HG03108 (cell line): Measurements from ENCODE around the gene ATF7IP.
"Not testable (repeated sequence)": the region's sequence is repeated elsewhere in the genome, so short reads cannot be mapped to it uniquely, and the experiment has no call there.

Experiments
- ATAC-seq: cut with Tn5 transposase; IDR thresholded peaks from one replicate; pipeline ENCODE4 v1.9.1; 2021; ENCODE audit warnings: moderate library complexity; ENCODE audit not compliant: unreplicated experiment

ATF7IP gene

DNA sequence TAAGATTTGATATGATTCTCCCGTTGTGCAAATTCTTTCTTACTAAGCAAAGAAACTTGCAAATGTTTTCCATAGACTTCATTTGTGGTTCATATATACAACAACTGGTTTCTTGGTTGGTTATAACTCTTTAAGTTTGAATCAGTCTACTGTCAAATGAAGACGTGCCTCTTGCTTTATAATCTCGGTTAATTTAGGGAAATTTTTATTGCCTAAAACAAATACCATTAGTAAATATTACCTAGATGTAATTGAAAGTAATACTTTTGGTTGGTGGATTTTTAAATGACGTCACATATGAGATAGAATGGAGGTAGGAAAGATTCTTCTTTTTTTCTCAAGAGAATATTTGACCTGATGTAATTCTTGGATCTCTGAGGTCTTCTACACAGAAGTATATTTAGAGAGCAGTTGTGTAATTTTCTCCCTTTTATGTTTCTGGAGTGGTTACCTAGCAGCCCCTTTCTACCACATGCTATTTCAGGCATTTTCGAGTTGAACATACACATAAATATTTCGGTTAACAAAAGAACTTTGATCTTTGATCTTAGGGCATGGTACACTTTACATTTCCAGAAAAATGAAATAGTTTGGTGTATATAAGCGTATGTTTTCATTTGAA is 1.7 kb downstream of the ATF7IP start:
- peak; percentile 31 for ATAC-seq

DNA sequence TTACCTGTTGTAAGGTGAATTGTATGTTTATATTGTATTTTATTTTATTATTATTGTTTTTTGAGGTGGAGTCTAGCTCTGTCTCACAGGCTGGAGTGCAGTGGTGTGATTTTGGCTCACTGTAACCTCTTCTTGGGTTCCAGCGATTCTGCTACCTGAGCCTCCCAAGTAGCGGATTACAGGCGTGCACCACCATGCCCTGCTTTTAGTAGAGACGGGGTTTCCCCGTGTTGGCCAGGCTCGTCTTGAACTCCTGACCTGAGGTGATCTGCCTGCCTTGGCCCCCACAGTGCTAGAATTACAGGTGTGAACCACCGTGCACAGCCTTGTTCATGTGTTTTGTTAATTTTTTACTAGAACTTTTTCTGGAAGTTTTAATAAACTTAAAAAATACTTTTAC is 3.8 kb downstream of the ATF7IP start:
- no peak for ATAC-seq

DNA sequence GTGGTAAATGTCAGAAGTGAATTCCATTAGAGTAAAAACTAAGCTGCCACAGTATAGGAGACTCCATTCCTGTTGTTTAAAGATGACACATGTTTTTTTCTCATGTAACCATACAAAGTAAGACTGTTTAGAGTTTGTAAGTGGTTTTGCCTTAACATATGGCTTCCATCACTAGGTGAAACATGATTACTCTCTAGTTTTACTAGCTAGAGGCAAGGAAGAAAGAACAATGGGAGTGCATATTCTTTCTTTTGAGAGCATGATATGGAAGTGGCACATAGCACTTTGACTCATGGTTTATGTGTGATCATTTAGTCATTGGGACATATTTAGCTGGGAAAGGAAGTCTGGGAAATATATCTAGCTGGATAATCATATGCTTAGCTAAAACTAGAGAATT is 7.7 kb downstream of the ATF7IP start:
- ATAC-seq: no peak

DNA sequence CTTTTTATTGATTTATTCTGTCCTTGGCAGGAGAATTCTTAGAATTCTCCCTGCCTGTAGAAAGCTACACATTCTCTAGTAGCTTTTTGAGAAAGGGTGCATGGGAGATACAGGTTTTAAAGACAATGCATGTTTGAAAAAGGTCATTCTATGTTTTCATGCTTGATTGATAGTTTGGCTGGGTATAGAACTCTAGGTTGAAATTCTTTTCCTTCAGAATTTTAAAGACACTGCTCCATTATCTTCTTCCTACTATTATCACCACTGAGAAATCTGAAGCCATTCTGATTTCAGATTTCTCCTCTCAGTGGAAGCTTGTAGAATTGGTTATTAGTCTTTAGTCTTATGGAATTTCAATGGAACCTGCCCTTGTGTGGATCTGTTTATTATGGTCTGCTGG is 14.0 kb downstream of the ATF7IP start:
- no peak for ATAC-seq

DNA sequence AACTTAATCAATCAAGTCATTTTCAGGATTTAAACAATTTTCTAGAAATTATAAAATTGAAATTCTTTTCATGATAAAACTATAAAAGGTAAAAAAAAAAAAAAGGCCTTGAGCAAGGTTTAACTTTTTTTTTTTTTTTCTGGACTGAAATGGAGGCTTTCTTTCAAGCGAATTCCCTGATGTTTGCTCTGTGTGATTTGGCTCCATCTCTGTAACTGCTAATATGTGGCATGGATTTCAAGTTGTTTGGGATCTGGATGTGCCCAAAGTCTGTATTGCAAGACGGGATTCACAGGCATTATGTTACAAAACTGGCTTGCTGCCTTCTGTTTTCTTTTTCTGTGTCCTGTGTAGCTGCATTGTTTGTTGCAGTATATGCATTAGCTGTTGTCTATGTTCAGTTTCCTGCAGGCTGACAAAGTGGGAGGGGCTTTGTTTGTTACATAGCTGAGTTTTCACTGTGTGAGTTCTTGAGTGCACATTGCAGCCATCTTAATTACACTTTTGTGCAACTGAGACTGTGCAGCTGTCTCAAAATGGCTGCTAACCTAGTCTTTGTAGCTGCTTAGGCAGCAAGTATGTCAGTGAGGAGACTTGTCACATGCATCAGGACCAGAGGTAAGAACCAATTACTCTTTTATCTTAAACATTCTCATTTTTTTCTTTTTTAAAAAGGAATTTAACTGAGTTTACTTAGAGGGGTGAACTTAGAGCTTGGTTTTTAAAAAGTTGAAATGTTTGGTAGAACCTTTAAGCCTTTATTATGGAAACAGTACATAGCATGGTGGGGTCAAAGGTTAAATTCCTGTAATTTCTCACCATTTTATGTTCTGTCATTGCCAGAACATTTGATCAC is 19.5 kb downstream of the ATF7IP start:
- peak; percentile 87 for ATAC-seq

DNA sequence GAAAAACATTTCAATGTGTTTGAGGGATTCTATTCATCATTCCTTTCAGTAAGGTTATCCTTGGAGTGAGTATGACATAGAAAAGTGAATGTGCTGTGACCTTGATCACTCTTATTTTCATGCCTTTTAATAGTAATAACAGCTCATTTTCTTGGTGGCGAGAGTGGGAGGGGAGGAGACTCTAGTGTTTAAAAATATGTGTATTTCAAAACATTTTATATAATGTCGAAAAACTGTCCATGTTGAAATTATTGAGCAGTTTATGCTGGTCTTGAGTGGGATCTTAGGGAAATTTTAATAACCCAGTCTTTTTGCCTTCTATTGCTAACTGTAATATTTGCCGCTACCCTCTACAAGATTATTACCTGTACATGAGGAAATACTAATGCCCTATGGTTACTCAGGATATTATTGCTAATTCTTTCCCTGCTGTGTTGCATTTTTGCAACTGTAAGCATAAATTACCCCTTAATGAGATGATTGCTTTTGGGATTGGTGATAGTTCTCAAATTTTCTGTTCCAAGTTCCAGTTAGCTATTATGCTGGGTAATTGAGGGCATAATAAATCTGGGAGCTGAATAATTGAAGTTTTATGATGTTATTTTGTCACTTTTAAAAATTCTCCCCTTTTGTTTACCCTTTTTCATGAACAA is 21.9 kb downstream of the ATF7IP start:
- no peak for ATAC-seq

DNA sequence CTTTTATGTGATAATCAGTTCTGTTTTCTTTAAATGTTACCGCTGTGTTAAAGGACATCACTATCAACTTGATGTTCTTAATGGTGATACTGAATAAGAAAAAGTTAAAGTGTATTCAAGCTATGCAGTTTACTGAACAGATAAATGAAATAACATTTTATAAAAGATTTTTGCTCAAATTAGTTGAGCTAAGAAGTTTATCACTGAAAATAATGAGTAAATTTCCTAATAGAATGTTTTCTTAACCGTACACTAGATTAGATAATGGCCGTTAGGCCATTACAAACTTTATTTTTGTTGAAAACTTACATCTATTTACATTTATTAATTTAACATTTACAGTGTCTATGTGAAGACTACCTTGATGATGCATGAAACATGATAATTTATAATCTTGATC is 25.0 kb downstream of the ATF7IP start:
- no peak for ATAC-seq

DNA sequence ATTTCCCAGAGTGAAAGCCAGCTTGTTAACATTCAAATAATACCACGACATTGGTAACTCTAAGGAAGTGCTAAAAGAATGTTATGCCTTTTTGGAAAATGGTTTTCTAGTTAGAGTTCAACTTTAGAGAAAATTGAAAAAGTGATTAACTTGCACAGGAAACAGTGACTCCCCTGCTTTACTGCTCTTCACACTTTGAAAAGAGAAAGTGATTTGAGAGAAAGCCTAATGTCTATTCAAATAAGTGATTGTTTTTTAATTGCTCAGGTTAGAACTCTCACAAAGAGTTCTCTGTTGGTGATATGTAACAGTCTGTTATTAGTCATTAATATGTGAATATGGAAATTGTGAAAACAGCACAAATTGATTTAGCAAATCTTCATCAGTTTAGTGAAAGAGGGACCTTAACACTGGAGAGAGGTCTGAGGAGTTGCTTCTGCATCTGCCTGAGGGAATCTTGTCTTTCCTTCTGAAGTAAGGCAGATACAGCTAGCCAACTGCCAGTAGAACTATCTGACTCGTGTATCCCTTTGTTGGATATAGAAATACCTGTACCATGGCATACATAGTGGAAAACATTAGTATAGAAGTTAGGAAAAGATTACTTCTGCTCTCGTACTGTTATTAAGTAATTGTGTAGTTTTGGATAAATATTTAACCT is 25.5 kb downstream of the ATF7IP start:
- no peak for ATAC-seq

DNA sequence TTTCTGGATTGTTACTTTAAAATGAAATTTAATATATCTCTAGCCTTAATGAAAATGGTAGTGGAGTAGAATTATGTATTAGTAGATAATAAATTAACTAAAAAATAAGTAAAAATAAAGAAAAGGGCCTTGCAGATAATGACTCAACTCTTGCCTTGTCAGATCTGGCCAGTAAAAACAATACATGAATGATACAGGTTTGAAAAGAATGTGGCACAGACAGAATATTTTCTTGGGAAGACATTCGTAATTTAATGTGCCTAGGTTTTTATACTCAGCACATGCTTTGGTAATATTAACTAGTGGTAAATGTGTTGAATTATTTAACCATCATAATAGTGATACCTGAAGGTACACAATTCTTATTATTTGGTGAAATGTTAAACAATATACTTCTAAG is 28.3 kb downstream of the ATF7IP start:
- ATAC-seq: no peak

DNA sequence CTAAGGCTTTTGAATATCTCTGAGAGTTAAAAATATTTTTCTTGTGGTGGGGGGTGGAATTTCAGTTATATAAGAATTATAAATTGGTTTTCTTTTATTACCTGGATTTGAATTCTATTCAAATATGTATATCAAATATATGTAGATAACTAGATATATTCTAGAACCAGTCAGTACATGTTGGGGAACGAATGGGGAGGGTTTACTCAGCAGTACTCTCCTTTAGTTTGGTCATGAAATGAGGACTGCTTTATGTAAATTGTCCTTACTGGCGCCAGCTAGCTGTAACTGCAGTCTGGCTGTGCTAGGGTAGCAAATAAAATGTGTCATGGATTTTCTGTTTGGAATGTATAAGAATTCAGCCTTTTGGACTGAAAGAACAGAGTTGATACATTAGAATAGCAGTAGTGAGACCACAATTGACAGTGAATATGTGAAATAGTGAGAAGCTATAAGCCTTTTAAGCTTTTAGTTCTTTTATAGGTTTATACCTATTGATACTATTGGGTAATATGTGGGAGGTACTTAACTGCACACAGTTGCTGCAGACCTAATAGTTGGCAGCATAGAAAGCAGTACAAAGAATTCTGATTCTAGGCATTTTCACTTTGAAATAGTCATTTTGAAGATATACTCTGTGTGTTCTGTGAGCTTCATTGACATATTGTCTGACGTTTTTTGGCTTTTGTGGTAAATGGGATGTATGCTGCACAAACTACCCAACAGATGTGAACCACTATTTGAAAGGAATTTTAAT is 29.0 kb downstream of the ATF7IP start:
- peak; percentile 60 for ATAC-seq

DNA sequence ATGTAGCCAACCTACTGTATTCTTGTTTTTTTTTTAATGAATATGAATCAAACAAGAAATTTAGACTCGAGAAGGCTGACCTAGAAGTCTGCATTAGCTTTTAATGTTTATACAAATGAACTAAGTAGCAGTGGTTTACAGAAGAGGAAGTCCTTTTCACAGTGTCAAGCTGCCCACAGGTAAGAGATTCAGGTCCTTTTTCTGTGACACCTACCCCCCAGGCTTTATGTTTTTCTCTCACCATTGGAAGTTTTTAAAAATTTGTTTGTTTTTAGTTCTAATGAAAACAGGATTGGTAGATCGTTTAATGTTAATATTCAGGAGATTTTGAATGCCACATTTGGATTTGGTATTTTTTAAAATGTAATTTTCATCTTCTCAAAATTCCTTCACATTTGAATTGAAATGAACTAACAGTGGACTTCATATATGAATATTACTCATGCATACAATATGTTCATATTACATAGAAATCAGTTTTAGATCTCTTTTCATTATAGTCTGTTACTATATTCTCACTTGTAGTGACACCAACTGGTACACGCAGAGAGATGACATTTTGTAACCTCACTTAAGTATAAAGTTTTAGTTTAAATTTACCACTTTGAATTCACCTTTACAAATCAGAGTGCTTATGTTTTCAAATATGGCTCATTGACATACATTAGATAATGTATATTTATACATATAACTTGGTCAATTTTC is 29.7 kb downstream of the ATF7IP start:
- peak; percentile 39 for ATAC-seq

DNA sequence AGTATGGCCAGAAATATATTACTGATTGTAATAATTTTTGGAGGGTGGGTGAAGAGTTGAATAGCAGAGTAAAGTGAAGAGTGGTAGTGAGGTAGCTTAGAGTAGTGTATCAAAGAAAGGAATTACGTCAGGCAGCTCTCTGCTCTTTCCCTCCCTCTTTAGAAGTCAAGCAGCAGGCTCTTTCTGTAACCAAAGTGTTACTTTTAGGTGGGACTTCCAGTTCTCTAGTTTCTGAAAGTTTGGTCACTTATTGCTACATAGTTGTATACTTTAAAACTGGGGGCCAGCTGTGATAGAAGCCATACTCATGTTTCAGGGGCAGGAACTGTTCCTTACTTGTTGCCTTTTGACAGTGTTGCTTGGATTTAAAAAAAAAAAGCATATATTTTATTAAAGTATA is 30.6 kb downstream of the ATF7IP start:
- ATAC-seq: peak; percentile 45

DNA sequence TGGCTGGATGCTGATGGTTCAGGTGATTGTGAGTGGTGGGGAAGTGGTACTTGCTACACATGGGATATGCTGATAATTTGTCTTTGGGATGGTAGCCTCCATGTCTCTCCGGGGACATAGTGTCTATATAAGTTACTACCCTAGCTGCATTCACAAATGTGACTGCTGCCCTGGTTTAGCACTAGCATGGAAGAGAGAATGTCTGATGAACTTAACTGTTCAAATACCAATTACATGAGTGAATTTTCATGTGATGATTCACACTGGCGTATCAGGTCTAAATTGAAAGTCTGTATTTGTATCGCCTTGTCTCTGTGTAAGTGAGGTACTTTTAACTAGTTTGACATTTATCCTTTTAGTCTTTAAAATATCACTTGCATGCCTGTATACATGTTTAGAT is 34.4 kb downstream of the ATF7IP start:
- no peak for ATAC-seq

DNA sequence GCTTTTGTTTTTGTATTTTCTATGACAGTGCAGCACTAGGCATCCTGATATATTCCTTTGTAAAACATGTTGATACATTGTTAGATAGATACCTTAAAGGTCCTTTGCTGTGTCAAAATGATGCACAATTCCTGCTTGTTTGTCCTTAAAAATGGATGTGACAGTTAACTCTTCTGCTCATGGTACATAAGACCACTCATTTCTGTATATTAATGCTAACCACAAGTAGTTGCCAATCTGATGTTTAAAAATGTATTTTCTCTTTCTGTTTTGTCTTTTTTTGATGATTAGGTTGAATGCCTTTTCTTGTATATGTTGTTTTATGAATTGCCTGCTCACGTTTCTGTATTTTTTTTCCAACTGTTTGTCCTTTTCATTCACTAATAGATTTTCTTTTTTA is 35.1 kb downstream of the ATF7IP start:
- no peak for ATAC-seq

DNA sequence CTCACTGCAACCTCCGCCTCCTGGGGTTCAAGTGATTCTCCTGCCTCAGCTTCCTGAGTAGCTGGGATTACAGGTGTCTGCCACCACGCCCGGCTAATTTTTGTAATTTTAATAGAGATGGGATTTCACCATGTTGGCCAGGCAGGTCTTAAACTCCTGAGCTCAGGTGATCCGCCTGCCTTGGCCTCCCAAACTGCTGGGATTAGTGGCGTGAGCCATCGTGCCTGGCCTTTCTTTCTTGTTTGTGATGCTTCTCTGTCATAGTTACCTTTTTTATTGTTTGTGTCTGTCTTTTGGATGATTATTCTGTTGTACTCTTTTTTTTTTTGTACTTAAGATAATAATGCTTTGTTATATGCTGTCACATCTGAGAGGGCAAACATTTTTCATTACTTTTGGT is 35.8 kb downstream of the ATF7IP start:
- ATAC-seq: not testable (repeated sequence)

DNA sequence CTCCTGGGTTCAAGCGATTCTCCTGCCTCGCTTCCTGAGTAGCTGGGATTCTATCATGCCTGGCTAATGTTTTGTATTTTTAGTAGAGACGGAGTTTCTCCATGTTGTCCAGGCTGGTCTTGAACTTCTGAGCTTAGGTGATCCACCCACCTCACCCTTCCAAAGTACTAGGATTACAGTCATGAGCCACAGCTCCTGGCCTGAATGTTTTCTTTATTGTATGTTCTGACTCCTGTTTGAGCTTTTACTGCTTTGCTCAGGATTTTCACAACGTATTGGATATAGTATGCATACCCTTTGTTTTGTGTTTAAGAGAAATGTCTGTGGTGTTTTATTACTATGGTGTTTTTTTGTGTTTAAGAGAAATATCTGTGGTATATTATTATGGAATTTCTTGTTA is 37.2 kb downstream of the ATF7IP start:
- no peak for ATAC-seq

DNA sequence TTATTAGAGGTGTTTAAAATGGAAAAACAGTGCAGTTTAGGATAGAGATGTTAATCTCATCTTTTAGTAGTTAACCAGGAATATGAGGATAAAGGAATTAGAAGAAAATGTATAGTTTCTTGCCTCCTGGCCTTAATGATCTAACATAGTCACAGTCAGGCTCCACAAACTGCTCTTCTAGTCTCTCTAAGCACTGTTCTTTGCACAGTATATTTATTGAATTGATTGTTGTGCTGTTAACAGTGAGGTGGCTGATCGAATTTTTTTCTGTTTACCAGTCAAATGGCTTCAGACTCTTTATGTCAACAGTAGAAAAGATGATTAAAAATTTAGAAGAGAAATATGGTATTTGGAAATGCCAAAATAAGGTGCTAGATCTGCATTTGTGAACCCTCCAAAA is 37.8 kb downstream of the ATF7IP start:
- no peak for ATAC-seq

DNA sequence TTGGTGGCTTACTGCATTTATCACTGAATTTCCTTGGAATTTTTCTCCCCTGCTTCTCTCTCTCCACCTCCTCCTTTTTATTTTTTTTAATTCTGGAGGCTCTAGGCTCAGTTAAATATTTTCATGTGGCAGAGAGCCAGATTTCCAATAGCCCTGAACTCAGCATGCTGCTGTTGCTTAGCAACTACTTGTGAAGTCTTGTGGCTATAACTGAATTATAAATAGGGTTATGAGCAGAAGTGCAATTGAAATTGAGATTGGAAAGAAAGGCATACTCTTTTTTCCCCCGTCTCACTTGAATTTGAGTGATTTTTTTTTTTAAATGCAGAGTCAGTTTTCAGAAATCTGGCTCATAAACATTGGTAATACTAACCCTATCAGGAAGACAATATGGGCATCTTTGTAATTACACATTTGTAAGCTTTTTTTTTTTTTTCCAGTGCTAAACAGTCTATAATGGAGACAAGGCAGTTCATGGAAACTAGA is 38.3 kb downstream of the ATF7IP start:
- peak; percentile 54 for ATAC-seq

DNA sequence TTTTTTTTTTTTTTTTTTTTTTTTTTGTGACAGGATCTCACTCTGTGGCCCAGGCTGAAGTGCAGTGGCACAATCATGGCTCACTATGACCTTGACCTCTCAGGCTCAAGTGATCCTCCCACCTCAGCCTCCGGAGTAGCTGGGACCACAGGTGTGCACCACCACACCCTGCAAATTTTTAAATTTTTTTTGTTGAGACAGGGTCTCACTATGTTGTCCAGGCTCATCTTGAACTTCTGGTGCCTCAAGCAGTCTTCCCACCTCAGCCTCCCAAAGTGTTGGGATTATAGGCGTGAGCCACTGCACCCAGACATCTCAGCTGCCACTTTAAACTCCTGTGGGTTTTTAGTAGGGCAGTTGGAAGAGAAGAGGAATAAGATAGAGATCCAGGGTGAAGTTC is 39.9 kb downstream of the ATF7IP start:
- ATAC-seq: not testable (repeated sequence)

DNA sequence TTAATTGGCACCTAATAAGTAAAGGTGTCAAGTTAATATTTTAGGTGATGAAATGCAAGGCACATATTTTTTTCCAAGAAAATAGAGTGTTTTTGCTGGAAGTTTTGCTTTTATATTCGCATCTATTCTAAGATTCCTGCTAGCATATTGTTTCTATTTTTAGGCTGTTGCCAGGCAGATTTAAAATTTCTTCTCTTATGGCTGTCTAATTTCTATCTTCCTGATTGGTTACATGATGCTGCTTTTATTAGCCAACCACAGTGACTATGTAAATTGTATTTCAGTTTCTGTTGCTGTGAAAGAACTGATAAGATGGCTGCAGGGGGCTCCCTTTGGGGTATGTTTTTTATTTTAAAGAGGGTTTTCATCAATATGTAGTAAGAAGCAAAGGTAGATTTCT is 42.7 kb downstream of the ATF7IP start:
- no peak for ATAC-seq
